HG03457 (cell line): ENCODE results near the gene NOX5.

ENCODE experiments used
- ATAC-seq: cut with Tn5 transposase; IDR thresholded peaks from one replicate; pipeline ENCODE4 v1.9.1; 2021; ENCODE audit warnings: moderate number of reproducible peaks; ENCODE audit not compliant: unreplicated experiment

The NOX5 gene

DNA sequence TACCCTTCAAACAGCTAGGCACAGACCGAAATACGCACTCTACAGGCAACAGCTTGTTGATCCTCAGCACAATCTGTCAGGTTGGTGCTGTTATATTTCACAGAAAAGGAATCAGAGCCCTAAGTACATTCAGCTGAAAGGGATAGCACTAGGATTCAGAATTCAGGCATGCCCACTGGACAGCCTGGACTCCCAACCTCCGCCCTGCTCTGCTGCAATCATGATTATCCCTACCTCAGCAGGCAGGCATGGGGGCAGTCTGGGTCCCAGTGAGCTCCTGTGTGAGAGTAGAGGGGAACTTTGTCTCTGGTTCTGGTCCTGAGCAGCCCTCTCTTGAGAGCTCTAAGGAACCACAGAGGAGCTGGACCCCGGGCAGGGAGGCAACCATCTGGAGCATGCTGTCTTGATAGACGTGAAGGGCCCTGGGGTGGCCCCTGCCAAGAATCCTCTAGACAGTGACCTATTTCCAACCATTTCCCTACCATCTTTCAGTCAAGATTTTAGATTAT is 23.4 kb upstream of the NOX5 start:
- ATAC-seq, result no peak

DNA sequence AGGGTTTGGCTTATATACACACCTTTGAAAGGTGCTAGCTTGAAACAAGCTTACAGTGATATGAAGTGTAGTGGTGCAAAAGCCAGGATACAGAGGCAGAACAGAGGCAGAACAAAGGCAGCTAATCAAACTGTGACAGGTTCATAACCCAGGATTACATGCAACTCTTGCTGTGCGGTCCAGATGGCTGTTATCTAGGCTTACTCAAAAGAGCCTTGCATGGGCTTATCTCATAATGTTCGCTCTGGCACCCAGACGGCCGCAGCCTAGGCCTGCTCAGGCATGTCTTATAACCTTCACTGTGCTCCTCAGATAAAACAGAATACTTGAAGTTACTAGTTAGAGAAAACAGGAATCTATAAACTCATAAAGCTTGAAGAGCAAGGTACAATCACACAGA is 22.8 kb upstream of the NOX5 start:
- ATAC-seq, result no peak

GRCh38 chr15:68992696-68993095 is 21.8 kb upstream of the NOX5 start:
- ATAC-seq, result no peak

- ATAC-seq, result no peak
Measured at GRCh38 chr15:68993276-68993675, 21.2 kb upstream of the NOX5 start.

GRCh38 chr15:68994149-68994548 is 20.3 kb upstream of the NOX5 start:
- ATAC-seq, result no peak

GRCh38 chr15:68994981-68995761 is 19.3 kb upstream of the NOX5 start:
- no peak for ATAC-seq

DNA sequence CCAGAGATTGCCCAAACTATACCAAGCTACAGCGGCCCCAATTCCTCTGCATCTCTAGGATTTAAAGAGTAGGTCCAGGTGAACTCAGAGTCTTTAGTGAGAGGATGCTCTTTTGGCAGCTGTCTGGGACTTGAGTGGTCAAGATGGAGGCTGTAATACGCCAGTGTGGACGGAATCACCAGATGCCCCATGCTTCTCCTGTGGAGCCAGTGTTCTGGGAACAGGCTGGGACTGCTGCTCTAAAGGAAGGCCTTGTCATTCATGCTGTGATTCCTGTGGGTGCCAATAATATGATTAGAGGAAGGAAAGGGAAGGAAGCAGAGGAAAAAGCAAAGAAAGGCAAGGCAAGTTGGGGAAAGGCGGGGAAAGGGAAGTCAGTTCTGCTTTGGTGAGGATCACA is 17.4 kb upstream of the NOX5 start:
- ATAC-seq, result no peak

DNA sequence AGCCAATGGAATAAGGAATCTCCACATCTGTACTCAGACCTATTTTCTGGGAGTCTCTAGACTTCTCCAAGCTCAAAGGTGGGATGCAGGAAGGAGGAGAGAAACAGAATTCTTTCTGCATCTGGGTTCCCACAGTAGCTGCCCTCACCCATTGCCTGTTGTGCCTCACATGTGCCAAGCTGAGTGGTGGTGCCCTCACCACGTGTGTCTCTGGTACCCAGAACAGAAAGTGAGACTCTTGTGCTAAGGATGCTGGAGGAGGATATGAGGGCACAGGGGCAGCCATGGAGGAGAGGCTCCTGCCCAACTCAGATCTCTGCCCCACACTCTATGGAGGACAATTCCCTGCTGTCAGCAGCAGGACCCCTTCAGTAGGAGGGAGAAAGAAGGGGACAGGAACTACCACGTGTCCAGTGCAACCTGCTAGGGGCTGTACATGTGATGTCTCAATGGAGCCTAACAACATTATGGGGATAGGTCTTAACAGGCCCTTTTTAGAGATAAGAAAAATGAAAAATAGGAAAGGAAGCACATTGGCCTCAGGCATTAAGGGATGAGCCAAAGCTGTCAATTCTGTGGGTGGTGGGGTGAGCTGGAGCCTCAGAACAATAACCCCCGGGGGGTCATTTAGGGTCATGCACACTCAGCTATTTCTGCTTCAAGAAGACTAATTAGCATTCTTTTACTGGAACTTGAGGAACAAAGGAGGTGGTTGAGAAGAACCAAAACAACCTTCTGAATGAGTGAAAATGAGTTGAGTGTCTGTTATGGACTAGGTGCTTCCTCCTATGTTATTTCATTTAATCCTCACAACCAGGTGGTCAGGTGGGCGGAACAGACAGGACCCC is 16.3 kb upstream of the NOX5 start:
- no peak for ATAC-seq

- ATAC-seq, result no peak
Measured at GRCh38 chr15:68999091-68999490, 15.4 kb upstream of the NOX5 start.

GRCh38 chr15:69000091-69000490 is 14.4 kb upstream of the NOX5 start:
- ATAC-seq, result no peak

DNA sequence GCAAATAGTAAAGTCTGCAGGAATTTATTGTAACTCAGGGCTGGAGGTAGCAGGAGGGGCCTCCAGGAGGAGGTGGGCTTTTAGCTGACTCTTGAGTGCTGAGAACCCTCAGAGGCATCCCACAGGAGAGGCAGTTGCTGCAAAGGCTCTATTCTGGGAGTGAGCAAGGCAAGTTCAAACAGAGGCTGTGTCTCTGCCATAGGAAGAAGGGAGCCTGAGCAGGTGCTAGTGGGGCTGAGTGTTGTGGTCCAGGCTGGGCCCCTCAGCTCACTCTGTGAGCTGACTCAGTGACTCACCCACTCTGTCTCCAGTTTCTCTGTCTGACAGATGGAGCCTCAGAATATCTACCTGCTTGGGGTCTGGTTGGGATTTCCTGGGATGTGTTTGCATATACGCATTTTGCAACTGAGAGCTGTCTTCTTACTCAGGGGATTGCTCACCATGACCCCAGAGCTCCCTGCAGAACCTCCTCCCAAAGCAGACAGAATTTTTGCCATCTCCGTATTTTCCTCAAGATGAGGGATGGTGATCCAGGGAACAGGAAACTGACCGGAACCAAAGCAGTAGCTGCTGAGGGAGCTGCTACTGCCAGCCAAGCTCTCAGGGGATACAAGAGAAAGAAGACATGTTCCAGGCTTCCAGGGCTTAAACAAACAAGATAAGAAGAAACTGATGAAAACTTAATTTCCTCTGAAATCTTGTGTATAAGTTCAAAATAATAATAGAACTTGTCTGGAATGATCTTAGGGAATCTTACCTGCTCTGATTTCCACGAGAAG is 13.6 kb upstream of the NOX5 start:
- no peak for ATAC-seq

DNA sequence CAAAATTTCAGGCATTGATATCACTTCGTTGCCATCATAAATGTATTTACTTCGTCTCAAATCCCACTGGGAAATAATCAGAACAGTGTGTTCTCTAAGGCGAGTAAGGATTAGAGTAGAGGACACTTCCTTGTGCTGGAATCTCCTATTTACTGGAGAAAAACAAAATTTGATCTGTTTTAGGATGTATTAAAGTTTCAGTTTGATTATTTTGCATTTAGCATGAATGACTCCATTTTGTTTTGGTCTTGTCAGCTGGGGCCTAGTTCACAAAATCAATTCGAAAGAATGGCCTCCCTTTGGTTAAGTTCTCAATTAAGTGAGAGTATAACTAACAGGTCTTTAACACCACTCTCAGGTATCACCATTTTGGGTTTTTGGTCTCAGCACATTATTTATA is 11.7 kb upstream of the NOX5 start:
- no peak for ATAC-seq

GRCh38 chr15:69004011-69004410 is 10.5 kb upstream of the NOX5 start:
- ATAC-seq, result no peak

GRCh38 chr15:69008056-69008455 is 6.4 kb upstream of the NOX5 start:
- no peak for ATAC-seq

DNA sequence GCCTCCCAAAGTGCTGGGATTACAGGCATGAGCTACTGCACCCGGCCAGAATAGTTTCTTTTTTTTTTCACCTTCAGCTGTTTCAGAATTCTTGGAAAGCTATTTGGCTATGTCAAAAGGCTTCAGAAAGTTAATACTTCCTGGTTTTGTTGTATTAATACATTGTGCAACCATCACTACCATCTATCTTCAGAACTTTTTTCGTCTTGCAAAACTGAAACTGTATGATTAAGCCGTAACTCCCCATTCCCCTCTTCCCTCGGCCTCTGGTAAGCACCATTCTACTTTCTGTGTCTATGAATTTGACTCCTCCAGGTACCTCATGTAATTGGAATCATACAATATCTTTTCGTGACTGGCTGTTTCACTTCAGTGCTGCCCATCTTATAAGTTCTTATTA is 5.2 kb upstream of the NOX5 start:
- ATAC-seq, result no peak

DNA sequence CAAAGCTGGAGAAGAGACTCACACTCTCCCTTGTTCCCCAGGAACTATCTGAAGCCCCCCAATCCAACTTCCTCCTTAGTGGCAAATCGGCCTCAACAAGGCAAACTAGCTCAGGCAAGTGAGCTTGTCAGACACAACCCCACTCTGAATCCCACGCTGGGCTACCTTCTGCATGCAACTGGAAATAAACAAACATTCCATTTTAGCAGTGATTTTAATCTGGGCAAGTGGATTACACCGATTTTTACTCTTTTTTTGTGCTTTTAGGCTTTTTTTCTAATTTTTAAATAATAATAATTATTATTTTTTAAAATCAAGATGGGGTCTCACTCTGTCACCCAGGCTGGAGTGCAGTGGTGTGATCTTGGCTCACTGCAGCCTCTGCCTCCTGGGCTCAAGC is 2.9 kb upstream of the NOX5 start:
- no peak for ATAC-seq

- no peak for ATAC-seq
Measured at GRCh38 chr15:69012761-69013364, 1.6 kb upstream of the NOX5 start.

DNA sequence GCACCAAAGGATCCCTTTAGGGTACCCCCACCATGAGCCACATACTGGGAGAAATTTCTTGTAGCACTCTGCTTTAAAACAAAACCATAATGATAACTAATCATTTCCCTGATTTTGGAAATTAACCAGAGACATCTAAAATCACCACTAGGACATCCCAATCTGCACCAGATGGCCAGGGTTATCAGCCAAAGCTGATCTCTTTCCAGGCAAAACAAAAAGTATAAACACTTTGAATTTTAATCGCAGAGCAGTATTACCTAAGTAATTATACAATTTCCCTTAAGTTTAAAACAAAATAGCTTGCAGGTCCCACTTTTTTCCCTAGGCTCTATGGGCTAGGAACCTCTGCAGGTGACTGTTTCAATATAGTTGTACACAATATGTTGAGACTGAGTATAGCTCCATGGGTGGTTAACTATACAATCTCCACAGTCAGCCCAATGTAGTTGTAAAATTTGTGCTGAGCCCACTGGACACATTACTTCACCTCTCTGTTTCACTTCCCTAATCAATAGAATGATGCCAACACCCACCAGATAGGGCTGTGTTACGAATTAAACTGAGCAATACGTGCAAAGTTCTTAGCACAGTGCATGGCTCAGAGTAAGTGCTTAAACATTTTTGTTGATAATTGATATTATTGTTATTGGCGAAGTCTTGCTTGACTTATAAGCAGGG is 629 bp upstream of the NOX5 start:
- ATAC-seq, result no peak

- ATAC-seq, result no peak
Measured at GRCh38 chr15:69015591-69015990, 1.1 kb downstream of the NOX5 start.

- no peak for ATAC-seq
Measured at GRCh38 chr15:69016021-69016595, 1.6 kb downstream of the NOX5 start.
